SU-DHL-6 (cell line): ENCODE results near the gene CFAP99.

ENCODE experiments used
- EZH2phosphoT487 ChIP-seq: fragments of 200-600 bp; sonication (generic), shearing (Covaris generic); conservative IDR thresholded peaks from 2 replicates; pipeline ENCODE4 v1.6.1; 2018; ENCODE audit warnings: mild to moderate bottlenecking, antibody characterized with exemption, low read length, moderate library complexity, mixed read lengths
- TF ChIP-seq, protein P1 (sequence below): fragments of 200-600 bp; sonication (generic); IDR thresholded peaks from one replicate; pipeline ENCODE4 v1.5.1; 2017; ENCODE audit warnings: antibody characterized with exemption, mild to moderate bottlenecking, low read length, moderate library complexity; ENCODE audit not compliant: insufficient read depth, poor library complexity, severe bottlenecking

DNA sequence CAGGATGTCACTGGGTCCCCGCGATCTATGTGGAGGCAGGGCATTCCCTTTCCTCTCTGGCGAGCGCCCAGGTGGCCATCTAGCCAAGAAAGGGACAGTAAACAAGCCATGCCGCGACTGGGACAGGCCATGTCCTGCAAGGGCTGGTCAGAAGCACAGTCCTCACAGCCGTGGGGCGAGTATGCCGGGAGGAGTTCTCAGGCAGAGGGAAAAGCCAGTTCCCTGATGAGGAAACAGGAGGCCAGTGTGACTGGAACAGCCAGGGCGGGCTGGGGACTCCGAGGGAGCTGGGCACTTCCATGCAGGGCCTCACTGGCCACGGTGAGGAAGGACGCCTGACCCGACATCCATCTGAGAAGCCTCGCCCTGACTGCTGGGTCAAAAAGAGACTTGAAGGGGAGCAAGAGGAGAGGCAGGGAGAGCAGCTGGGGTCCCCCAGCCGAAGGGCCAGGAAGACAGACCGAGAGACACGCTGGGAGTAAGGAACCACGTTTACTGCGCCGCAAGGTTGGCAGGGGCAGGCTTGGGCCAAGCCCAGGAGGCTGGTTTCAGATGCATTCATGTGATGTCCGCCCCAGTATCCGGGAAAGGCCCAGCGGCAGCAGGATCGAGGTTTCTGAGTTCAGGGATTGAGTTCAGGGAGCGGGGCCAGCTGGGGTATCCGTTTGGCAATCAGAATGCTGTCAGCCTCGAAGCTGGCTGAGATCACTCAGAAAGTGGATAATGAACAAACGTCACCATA is 15.0 kb downstream of the CFAP99 start:
- no peak for TF ChIP-seq EZH2phosphoT487
- TF ChIP-seq, protein P1, sequence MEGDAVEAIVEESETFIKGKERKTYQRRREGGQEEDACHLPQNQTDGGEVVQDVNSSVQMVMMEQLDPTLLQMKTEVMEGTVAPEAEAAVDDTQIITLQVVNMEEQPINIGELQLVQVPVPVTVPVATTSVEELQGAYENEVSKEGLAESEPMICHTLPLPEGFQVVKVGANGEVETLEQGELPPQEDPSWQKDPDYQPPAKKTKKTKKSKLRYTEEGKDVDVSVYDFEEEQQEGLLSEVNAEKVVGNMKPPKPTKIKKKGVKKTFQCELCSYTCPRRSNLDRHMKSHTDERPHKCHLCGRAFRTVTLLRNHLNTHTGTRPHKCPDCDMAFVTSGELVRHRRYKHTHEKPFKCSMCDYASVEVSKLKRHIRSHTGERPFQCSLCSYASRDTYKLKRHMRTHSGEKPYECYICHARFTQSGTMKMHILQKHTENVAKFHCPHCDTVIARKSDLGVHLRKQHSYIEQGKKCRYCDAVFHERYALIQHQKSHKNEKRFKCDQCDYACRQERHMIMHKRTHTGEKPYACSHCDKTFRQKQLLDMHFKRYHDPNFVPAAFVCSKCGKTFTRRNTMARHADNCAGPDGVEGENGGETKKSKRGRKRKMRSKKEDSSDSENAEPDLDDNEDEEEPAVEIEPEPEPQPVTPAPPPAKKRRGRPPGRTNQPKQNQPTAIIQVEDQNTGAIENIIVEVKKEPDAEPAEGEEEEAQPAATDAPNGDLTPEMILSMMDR: no peak
